ENCODE data around the gene MUC2.

GRCh38 chr11:1121331-1121812 lies 46.7 kb downstream of the MUC2 start:
- TF ChIP-seq CTCF (IDR thresholded peaks at IDR 0.05) = no peak
- no peak for TF ChIP-seq POLR2A (IDR thresholded peaks at IDR 0.05)
